SU-DHL-6 (cell line): ENCODE results near the gene AKTIP.

Source experiments
- H2AFZ ChIP-seq: fragments of 200-600 bp; sonication (generic); 2 replicates; pipeline ENCODE4 v1.6.1; 2014; ENCODE audit warnings: low read depth, mild to moderate bottlenecking, moderate library complexity, mixed read lengths, antibody characterized with exemption, low read length; ENCODE audit not compliant: severe bottlenecking
- H3F3A ChIP-seq: fragments of 200-600 bp; shearing (Covaris generic); 2 replicates; pipeline ENCODE4 v1.6.0; 2016; ENCODE audit warnings: antibody characterized with exemption, mild to moderate bottlenecking; ENCODE audit not compliant: insufficient read depth
- H3K27ac ChIP-seq: fragments of 200-600 bp; sonication (generic); 2 replicates; pipeline ENCODE4 v1.5.1; 2016; ENCODE audit warnings: low read depth, mild to moderate bottlenecking, low read length, moderate library complexity, mixed read lengths
- H3K27me3 ChIP-seq: fragments of 200-600 bp; sonication (generic), shearing (Covaris generic); 2 replicates; pipeline ENCODE4 v1.6.0; 2014; ENCODE audit warnings: mild to moderate bottlenecking, low read length
- H3K36me3 ChIP-seq: fragments of 200-600 bp; sonication (generic); 2 replicates; pipeline ENCODE4 v1.6.1; 2014; ENCODE audit warnings: mild to moderate bottlenecking, low read length, mixed read lengths
- H3K4me2 ChIP-seq: fragments of 300-600, 200-600 bp; shearing (Covaris generic), sonication (generic); 2 replicates; pipeline ENCODE4 v1.6.0; 2014; ENCODE audit warnings: low read length, low read depth, mild to moderate bottlenecking; ENCODE audit not compliant: poor library complexity, severe bottlenecking
- H3K4me3 ChIP-seq: fragments of 200-600 bp; sonication (generic); 2 replicates; pipeline ENCODE4 v1.5.1; 2014; ENCODE audit warnings: antibody characterized with exemption, low read length, mild to moderate bottlenecking, mixed read lengths; ENCODE audit not compliant: insufficient read depth, poor library complexity, severe bottlenecking
- H3K79me2 ChIP-seq: fragments of 200-600 bp; sonication (generic); 2 replicates; pipeline ENCODE4 v1.6.1; 2014; ENCODE audit warnings: mild to moderate bottlenecking, low read length, moderate library complexity; ENCODE audit not compliant: insufficient read depth
- H3K9ac ChIP-seq: fragments of 200-600 bp; sonication (generic); 2 replicates; pipeline ENCODE4 v1.7.0; 2014; ENCODE audit warnings: mild to moderate bottlenecking, low read length
- H3K9me2 ChIP-seq: fragments of 200-600 bp; sonication (generic); replicated peaks from 2 replicates; pipeline ENCODE4 v1.6.1; 2014; ENCODE audit warnings: low read length; ENCODE audit not compliant: insufficient read depth
- H3K9me3 ChIP-seq: fragments of 200-600 bp; sonication (generic); 2 replicates; pipeline ENCODE4 v1.6.1; 2014; ENCODE audit warnings: low read length, mixed read lengths; ENCODE audit not compliant: insufficient read depth
- H4K20me1 ChIP-seq: fragments of 200-600 bp; sonication (generic); 2 replicates; pipeline ENCODE4 v1.6.1; 2014; ENCODE audit warnings: low read depth, mild to moderate bottlenecking, antibody characterized with exemption, low read length, moderate library complexity, mixed read lengths
- EZH2phosphoT487 ChIP-seq: fragments of 200-600 bp; sonication (generic), shearing (Covaris generic); conservative IDR thresholded peaks from 2 replicates; pipeline ENCODE4 v1.6.1; 2018; ENCODE audit warnings: mild to moderate bottlenecking, antibody characterized with exemption, low read length, moderate library complexity, mixed read lengths
- TF ChIP-seq, protein P1 (sequence below): fragments of 200-600 bp; sonication (generic); IDR thresholded peaks from one replicate; pipeline ENCODE4 v1.5.1; 2017; ENCODE audit warnings: antibody characterized with exemption, mild to moderate bottlenecking, low read length, moderate library complexity; ENCODE audit not compliant: insufficient read depth, poor library complexity, severe bottlenecking

AKTIP gene

DNA sequence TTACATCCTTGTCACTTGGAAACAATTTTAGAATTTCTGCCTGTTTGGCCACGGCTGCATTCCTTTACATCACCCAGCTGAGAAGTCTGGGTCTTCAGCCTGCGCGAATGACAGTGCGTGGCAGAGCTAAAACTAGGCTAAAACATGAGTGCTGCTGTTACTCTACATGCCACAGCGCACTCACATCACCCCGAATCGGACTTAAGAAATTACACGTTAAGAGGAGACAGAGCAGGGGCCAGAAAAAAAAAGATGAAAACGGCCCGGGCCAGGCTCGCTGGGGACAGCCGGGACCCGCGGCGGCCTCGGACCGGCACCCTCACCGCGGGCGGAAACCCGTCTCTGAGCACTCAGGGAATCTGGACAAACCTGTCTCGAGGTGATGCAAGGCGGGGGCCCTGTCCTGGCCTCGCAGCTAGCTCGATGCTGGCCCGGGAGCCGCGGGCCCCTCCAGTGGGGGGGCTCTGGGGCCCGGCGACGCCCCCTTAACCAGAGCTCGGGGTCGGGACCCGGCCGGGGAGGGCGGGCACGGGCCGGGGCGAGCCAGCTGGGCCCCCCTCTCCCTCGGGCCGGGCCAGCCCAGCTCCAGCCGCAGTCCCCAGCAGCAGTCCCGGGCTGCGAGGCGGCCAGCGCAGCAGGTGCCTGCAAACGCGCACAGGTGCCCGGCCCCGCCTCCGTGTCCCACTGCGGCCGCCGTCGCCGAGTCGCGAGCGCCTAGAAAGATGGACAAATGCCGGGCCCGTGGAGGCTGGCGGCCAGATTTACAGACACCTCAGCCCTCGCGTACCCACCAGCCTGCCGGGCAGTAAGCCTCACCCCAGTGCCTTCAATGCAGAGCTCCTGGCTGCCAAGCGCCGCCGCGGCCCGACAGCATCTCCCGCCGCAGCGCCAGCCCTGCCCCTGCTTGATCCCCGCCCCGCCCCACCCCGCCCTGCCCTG lies at the start of gene AKTIP:
AKTIP (minus strand) TSS at position 879 of the 939 bp plus-strand sequence. CDS start 2,950 bp downstream, outside the sequence.
- H3K9ac ChIP-seq: peak within 1 kb of the TSS; percentile 82
- peak within 1 kb of the TSS; percentile 78 for H3K4me2 ChIP-seq
- no peaks in the 10 kb centered on the region for H3K9me2 ChIP-seq
- H4K20me1 ChIP-seq: no peaks in the 10 kb centered on the region
- no peaks in the 10 kb centered on the region for H3K79me2 ChIP-seq
- no peaks in the 10 kb centered on the region for H3F3A ChIP-seq
- no peaks in the 10 kb centered on the region for H3K36me3 ChIP-seq
- H3K27ac ChIP-seq: peak within 1 kb of the TSS; percentile 54
- H2AFZ ChIP-seq: peak within 1 kb of the TSS; percentile 86
- no peaks in the 10 kb centered on the region for H3K27me3 ChIP-seq
- TF ChIP-seq, protein P1, sequence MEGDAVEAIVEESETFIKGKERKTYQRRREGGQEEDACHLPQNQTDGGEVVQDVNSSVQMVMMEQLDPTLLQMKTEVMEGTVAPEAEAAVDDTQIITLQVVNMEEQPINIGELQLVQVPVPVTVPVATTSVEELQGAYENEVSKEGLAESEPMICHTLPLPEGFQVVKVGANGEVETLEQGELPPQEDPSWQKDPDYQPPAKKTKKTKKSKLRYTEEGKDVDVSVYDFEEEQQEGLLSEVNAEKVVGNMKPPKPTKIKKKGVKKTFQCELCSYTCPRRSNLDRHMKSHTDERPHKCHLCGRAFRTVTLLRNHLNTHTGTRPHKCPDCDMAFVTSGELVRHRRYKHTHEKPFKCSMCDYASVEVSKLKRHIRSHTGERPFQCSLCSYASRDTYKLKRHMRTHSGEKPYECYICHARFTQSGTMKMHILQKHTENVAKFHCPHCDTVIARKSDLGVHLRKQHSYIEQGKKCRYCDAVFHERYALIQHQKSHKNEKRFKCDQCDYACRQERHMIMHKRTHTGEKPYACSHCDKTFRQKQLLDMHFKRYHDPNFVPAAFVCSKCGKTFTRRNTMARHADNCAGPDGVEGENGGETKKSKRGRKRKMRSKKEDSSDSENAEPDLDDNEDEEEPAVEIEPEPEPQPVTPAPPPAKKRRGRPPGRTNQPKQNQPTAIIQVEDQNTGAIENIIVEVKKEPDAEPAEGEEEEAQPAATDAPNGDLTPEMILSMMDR: no peak
- TF ChIP-seq EZH2phosphoT487: no peak
- no peaks in the 10 kb centered on the region for H3K9me3 ChIP-seq
- peak within 1 kb of the TSS; percentile 86 for H3K4me3 ChIP-seq

DNA sequence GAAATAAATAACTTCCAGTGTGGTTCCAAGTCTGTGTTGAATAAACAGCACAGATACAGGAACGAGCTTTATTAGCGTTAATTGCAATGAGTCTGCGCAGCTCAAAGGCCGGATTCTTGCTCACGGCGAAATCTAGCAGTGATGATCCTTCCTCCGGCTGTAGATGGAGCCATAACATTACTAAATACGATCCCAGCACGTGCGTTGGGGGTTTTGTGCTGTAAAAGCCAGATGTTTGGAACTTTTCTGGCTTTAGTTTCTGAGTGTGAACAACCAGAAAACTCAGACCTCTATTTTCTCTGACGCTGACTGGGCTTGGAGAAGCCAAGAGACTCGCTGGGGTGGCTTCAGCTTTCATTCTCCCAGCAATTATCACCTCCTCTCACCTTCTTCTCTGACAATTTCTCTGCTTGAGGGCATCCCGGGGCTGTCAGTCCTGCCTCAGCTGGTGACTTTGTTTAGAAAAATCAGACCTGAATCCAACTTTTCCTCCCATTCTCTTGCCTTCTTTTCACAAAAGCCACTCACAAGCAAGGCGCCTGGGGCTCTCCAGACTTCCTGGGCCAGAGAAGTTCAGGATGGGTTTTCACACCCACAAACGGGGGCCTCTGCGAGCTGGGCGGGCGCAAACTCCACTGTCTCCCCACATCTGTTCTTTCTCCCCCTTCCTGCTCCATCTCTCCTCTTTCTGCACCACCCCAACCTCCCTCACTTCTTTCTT lies 47.1 kb upstream of the AKTIP start:
- Histone ChIP-seq H4K20me1 (no peaks in the 10 kb centered on the region), H3K9ac (no peak overlapping the region), H3K27me3 (no peaks in the 10 kb centered on the region), H3K27ac (no peak overlapping the region), H3K36me3 (no peaks in the 10 kb centered on the region), H3K79me2 (no peaks in the 10 kb centered on the region), H3K9me2 (no peaks in the 10 kb centered on the region), H3K9me3 (no peaks in the 10 kb centered on the region), H2AFZ (peak overlapping the region; percentile 38), H3K4me3 (no peak overlapping the region), H3F3A (no peaks in the 10 kb centered on the region), H3K4me2 (no peak overlapping the region)
- TF ChIP-seq EZH2phosphoT487: no peak
- TF ChIP-seq, protein P1: peak; percentile 61

DNA sequence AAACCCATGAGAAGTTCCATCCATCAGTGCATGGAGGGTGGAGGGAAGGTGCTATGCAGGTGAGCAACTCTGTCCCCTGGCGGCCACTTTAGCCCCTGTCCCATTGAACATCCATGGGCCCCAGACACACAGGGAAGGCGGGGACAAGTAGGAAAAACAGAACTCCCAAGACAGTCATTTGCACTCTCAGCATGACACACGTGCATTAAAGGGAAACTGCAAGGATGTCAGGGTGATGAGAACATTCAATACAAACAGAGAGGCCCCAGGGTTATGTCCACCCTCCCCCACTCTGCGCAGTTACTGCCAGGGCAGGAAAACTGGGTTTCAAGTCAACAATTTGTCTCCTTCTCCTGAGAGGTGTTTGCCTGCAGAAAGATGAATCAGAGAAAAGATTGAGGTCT lies 44.0 kb upstream of the AKTIP start:
- H3K27me3 ChIP-seq: no peaks in the 10 kb centered on the region
- no peaks in the 10 kb centered on the region for H3K79me2 ChIP-seq
- H3F3A ChIP-seq: no peaks in the 10 kb centered on the region
- no peaks in the 10 kb centered on the region for H4K20me1 ChIP-seq
- no peaks in the 10 kb centered on the region for H3K9me2 ChIP-seq
- TF ChIP-seq, protein P1: peak; percentile 29
- TF ChIP-seq EZH2phosphoT487: no peak
- H3K9ac ChIP-seq: no peak overlapping the region
- no peaks in the 10 kb centered on the region for H3K9me3 ChIP-seq
- H3K27ac ChIP-seq: no peak overlapping the region
- H3K4me2 ChIP-seq: no peak overlapping the region
- no peak overlapping the region for H2AFZ ChIP-seq
- H3K4me3 ChIP-seq: no peak overlapping the region
- H3K36me3 ChIP-seq: no peaks in the 10 kb centered on the region
